ENCODE results near the gene GPRASP2.
"Not testable (repeated sequence)": the region's sequence is repeated elsewhere in the genome, so short reads cannot be mapped to it uniquely, and the experiment has no call there.

Gene GPRASP2

GRCh38 chrX:102711872-102712215 lies 404 bp upstream of the GPRASP2 start:
- 0 out of 2 replicates have a peak, but pooled peaks cover 2% of the 10 kb centered on the region for H3K9me3 ChIP-seq (ENCODE audit: control insufficient read depth, insufficient read depth, low read depth, low read length)
- H3K36me3 ChIP-seq (ENCODE audit: control insufficient read depth, insufficient read depth, low read length), result peaks cover 6% of the 10 kb centered on the region
- peak overlapping the region; percentile 64 for H3K4me3 ChIP-seq (ENCODE audit: low read depth, low read length)
- no peaks in the 10 kb centered on the region for H3K4me1 ChIP-seq (ENCODE audit: control insufficient read depth, insufficient read depth, low read length)
- H3K27me3 ChIP-seq (ENCODE audit: control insufficient read depth, insufficient read depth, low read length), result peaks cover 25% of the 10 kb centered on the region
- H3K27ac ChIP-seq (ENCODE audit: low read depth, low read length), result no peak overlapping the region
- peak overlapping the region; percentile 5 for H3K9ac ChIP-seq (ENCODE audit: low read length)

GRCh38 chrX:102712981-102713625 lies 855 bp downstream of the GPRASP2 start:
- H3K4me1 ChIP-seq (ENCODE audit: control insufficient read depth, insufficient read depth, low read length), result 0 out of 2 replicates have a peak, but pooled peaks cover 3% of the 10 kb centered on the region
- no peak overlapping the region for H3K27ac ChIP-seq (ENCODE audit: low read depth, low read length)
- H3K36me3 ChIP-seq (ENCODE audit: control insufficient read depth, insufficient read depth, low read length), result peaks cover 6% of the 10 kb centered on the region
- H3K4me3 ChIP-seq (ENCODE audit: low read depth, low read length), result peak overlapping the region; percentile 64
- peak overlapping the region; percentile 61 for H3K9ac ChIP-seq (ENCODE audit: low read length)
- 0 out of 2 replicates have a peak, but pooled peaks cover 2% of the 10 kb centered on the region for H3K9me3 ChIP-seq (ENCODE audit: control insufficient read depth, insufficient read depth, low read depth, low read length)
- peaks cover 23% of the 10 kb centered on the region for H3K27me3 ChIP-seq (ENCODE audit: control insufficient read depth, insufficient read depth, low read length)

GRCh38 chrX:102714994-102715393 lies 2.7 kb downstream of the GPRASP2 start:
- Histone ChIP-seq H3K27ac (ENCODE audit: low read depth, low read length) (no peak overlapping the region), H3K4me3 (ENCODE audit: low read depth, low read length) (no peak overlapping the region), H3K9me3 (ENCODE audit: control insufficient read depth, insufficient read depth, low read depth, low read length) (0 out of 2 replicates have a peak, but pooled peaks cover 2% of the 10 kb centered on the region), H3K36me3 (ENCODE audit: control insufficient read depth, insufficient read depth, low read length) (peaks cover 6% of the 10 kb centered on the region), H3K27me3 (ENCODE audit: control insufficient read depth, insufficient read depth, low read length) (peaks cover 21% of the 10 kb centered on the region), H3K4me1 (ENCODE audit: control insufficient read depth, insufficient read depth, low read length) (0 out of 2 replicates have a peak, but pooled peaks cover 3% of the 10 kb centered on the region), H3K9ac (ENCODE audit: low read length) (no peak overlapping the region)

GRCh38 chrX:102715967-102716366 lies 3.7 kb downstream of the GPRASP2 start:
- H3K9me3 ChIP-seq (ENCODE audit: control insufficient read depth, insufficient read depth, low read depth, low read length), result 0 out of 2 replicates have a peak, but pooled peaks cover 2% of the 10 kb centered on the region
- peaks cover 15% of the 10 kb centered on the region for H3K27me3 ChIP-seq (ENCODE audit: control insufficient read depth, insufficient read depth, low read length)
- H3K9ac ChIP-seq (ENCODE audit: low read length), result no peak overlapping the region
- no peak overlapping the region for H3K4me3 ChIP-seq (ENCODE audit: low read depth, low read length)
- no peak overlapping the region for H3K27ac ChIP-seq (ENCODE audit: low read depth, low read length)
- H3K4me1 ChIP-seq (ENCODE audit: control insufficient read depth, insufficient read depth, low read length), result 0 out of 2 replicates have a peak, but pooled peaks cover 3% of the 10 kb centered on the region
- peaks cover 6% of the 10 kb centered on the region for H3K36me3 ChIP-seq (ENCODE audit: control insufficient read depth, insufficient read depth, low read length)

GRCh38 chrX:102720237-102721168 lies 8.3 kb downstream of the GPRASP2 start, which contains the start of gene GPRASP3:
Gene GPRASP3, plus strand, starts transcription at chrX:102720743. Its CDS starts 28,253 bp downstream, at chrX:102748996.
- H3K27me3 ChIP-seq (ENCODE audit: control insufficient read depth, insufficient read depth, low read length), result no peaks in the 10 kb centered on the region; the same call in 1 of the 2 replicates
- H3K9ac ChIP-seq (ENCODE audit: low read length), result peak within 1 kb of the TSS; percentile 54
- peak within 1 kb of the TSS; percentile 68 for H3K4me3 ChIP-seq (ENCODE audit: low read depth, low read length)
- H3K4me1 ChIP-seq (ENCODE audit: control insufficient read depth, insufficient read depth, low read length), result peaks cover 13% of the 10 kb centered on the region
- no peak within 1 kb of the TSS for H3K27ac ChIP-seq (ENCODE audit: low read depth, low read length)
- no peaks in the 10 kb centered on the region for H3K9me3 ChIP-seq (ENCODE audit: control insufficient read depth, insufficient read depth, low read depth, low read length)
- no peaks in the 10 kb centered on the region for H3K36me3 ChIP-seq (ENCODE audit: control insufficient read depth, insufficient read depth, low read length)

GRCh38 chrX:102721169-102721506 lies 8.9 kb downstream of the GPRASP2 start:
- not testable (repeated sequence) for H3K27me3 ChIP-seq (ENCODE audit: control insufficient read depth, insufficient read depth, low read length); H3K27ac ChIP-seq (ENCODE audit: low read depth, low read length); H3K36me3 ChIP-seq (ENCODE audit: control insufficient read depth, insufficient read depth, low read length); H3K9me3 ChIP-seq (ENCODE audit: control insufficient read depth, insufficient read depth, low read depth, low read length)
- Histone ChIP-seq H3K4me3 (ENCODE audit: low read depth, low read length) (peak overlapping the region; percentile 68), H3K9ac (ENCODE audit: low read length) (peak overlapping the region; percentile 54), H3K4me1 (ENCODE audit: control insufficient read depth, insufficient read depth, low read length) (peaks cover 13% of the 10 kb centered on the region)

- Histone ChIP-seq H3K4me1 (ENCODE audit: control insufficient read depth, insufficient read depth, low read length) (peaks cover 9% of the 10 kb centered on the region), H3K9ac (ENCODE audit: low read length) (peak overlapping the region; percentile 23), H3K27ac (ENCODE audit: low read depth, low read length) (peak overlapping the region; percentile 70; the same call in 1 of the 2 replicates), H3K27me3 (ENCODE audit: control insufficient read depth, insufficient read depth, low read length) (no peaks in the 10 kb centered on the region; the same call in 1 of the 2 replicates), H3K9me3 (ENCODE audit: control insufficient read depth, insufficient read depth, low read depth, low read length) (no peaks in the 10 kb centered on the region), H3K36me3 (ENCODE audit: control insufficient read depth, insufficient read depth, low read length) (no peaks in the 10 kb centered on the region), H3K4me3 (ENCODE audit: low read depth, low read length) (peak overlapping the region; percentile 13; the same call in 1 of the 2 replicates)
Measured at GRCh38 chrX:102723456-102723855, 11.2 kb downstream of the GPRASP2 start.

GRCh38 chrX:102727761-102728160 lies 15.5 kb downstream of the GPRASP2 start:
- Histone ChIP-seq H3K4me3 (ENCODE audit: low read depth, low read length) (no peak overlapping the region), H3K9ac (ENCODE audit: low read length) (no peak overlapping the region), H3K27me3 (ENCODE audit: control insufficient read depth, insufficient read depth, low read length) (no peaks in the 10 kb centered on the region; the same call in 1 of the 2 replicates), H3K27ac (ENCODE audit: low read depth, low read length) (no peak overlapping the region), H3K36me3 (ENCODE audit: control insufficient read depth, insufficient read depth, low read length) (no peaks in the 10 kb centered on the region), H3K9me3 (ENCODE audit: control insufficient read depth, insufficient read depth, low read depth, low read length) (0 out of 2 replicates have a peak, but pooled peaks cover 6% of the 10 kb centered on the region), H3K4me1 (ENCODE audit: control insufficient read depth, insufficient read depth, low read length) (peaks cover 16% of the 10 kb centered on the region)

- Histone ChIP-seq H3K9ac (ENCODE audit: low read length) (no peak overlapping the region), H3K9me3 (ENCODE audit: control insufficient read depth, insufficient read depth, low read depth, low read length) (0 out of 2 replicates have a peak, but pooled peaks cover 6% of the 10 kb centered on the region), H3K4me3 (ENCODE audit: low read depth, low read length) (no peak overlapping the region), H3K27me3 (ENCODE audit: control insufficient read depth, insufficient read depth, low read length) (no peaks in the 10 kb centered on the region; the same call in 1 of the 2 replicates), H3K4me1 (ENCODE audit: control insufficient read depth, insufficient read depth, low read length) (peaks cover 9% of the 10 kb centered on the region), H3K27ac (ENCODE audit: low read depth, low read length) (no peak overlapping the region), H3K36me3 (ENCODE audit: control insufficient read depth, insufficient read depth, low read length) (no peaks in the 10 kb centered on the region)
Measured at GRCh38 chrX:102728646-102729045, 16.4 kb downstream of the GPRASP2 start.

GRCh38 chrX:102739657-102740056 lies 27.4 kb downstream of the GPRASP2 start:
- Histone ChIP-seq H3K9me3 (ENCODE audit: control insufficient read depth, insufficient read depth, low read depth, low read length) (no peaks in the 10 kb centered on the region), H3K4me3 (ENCODE audit: low read depth, low read length) (no peak overlapping the region), H3K36me3 (ENCODE audit: control insufficient read depth, insufficient read depth, low read length) (no peaks in the 10 kb centered on the region), H3K27ac (ENCODE audit: low read depth, low read length) (no peak overlapping the region), H3K27me3 (ENCODE audit: control insufficient read depth, insufficient read depth, low read length) (no peaks in the 10 kb centered on the region), H3K9ac (ENCODE audit: low read length) (no peak overlapping the region), H3K4me1 (ENCODE audit: control insufficient read depth, insufficient read depth, low read length) (peaks cover 16% of the 10 kb centered on the region)

Measured in HUES6 (cell line).